SKM-1 (cell line): Measurements from ENCODE around the gene TMEM51.

Source experiments
- DNase-seq: peaks from one replicate; lab custom pipeline; 2025; ENCODE audit not compliant: unreplicated experiment; lab: John Stamatoyannopoulos, UW

TMEM51 gene

DNA sequence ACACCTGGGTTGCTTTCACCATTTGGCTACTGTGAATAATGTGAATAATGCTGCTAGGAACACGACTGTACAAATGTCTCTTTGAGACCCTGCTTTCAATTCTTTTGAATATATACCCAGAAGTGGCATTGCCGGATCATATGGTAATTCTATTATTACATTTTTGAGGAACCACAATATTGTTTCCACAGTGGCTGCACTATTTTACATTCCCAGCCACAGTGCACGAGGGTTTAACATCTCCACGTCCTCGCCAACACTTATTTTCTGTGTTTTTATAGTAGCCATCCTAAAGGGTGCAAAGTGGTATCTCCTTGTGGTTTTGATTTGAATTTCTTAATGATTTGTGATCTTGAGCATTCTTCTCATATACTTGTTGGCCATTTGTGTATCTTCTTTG is 109.2 kb downstream of the TMEM51 start:
- DNase-seq = no peak

DNA sequence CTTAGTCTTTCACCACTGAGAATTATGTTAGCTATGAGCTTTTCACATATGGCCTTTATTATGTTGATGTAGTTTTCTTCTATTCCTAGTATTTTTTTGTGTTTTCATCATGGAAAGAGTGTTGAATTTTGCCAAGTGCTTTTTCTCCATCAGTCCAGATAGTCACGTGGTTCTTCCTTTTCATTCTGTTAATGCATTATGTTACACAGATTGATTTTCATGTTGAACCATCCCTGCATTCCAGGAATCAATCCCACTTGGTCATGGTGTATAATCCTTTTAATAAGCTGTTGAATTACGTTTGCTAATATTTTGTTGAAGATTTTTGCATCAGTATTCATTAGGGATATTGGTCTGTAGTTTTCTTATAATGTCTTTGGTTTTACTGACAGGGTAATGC is 111.2 kb downstream of the TMEM51 start:
- DNase-seq = no peak
